B cell (primary cell): ENCODE data around the gene RBBP9. TPM values are rescaled to one million over a fixed set of nuclear protein-coding genes. Genes with fewer than 3 reads are reported as not detected.
A peak's percentile ranks its signal among the peaks of the same experiment; 100 is the strongest.

Experiments
- ATAC-seq: fragments of 200-7000 bp; cut with Tn5 transposase; one replicate; pipeline ENCODE4 v1.10.0; 2021; ENCODE audit warnings: low read depth, mild to moderate bottlenecking, moderate number of reproducible peaks, moderate library complexity
- CTCF ChIA-PET: fragments of 350-600 bp; sonication (Branson Sonifier 250); formaldehyde crosslinking; loops from one replicate; lab custom pipeline; 2021; ENCODE audit warnings: antibody characterized with exemption, inconsistent platforms; lab: Charles Lee
- POLR2A ChIA-PET: fragments of 350-600 bp; sonication (Branson Sonifier 250); formaldehyde crosslinking; loops from one replicate; lab custom pipeline; 2021; ENCODE audit warnings: antibody characterized with exemption; lab: Charles Lee
- DNase-seq: peaks from one replicate; pipeline ENCODE4 v3.0.0; 2013
- H2AFZ ChIP-seq: 2 replicates; pipeline ENCODE4 v1.6.1; 2012; ENCODE audit warnings: mild to moderate bottlenecking, low read depth, low read length; ENCODE audit not compliant: insufficient read depth, poor library complexity, severe bottlenecking
- H3K27ac ChIP-seq, 2 donors: 1 replicate in 1 of 2; 2 replicates in 1 of 2; pipeline ENCODE4 v1.5.1; 2012 to 2013; ENCODE audit warnings: low read length in 2 of 2, mild to moderate bottlenecking in 2 of 2, moderate library complexity in 1 of 2
- H3K27me3 ChIP-seq, 4 experiments: fragments of 200-600 bp in 1 of 4; sonication (generic) in 1 of 4; replicated peaks in 1 of 4; 1 replicate in 2 of 4; 2 replicates in 2 of 4; pipeline versions ENCODE4 v1.6.1 to v1.7.0; 2013 to 2016; ENCODE audit warnings: low read length in 3 of 4, mild to moderate bottlenecking in 2 of 4, mixed read lengths in 1 of 4, moderate library complexity in 1 of 4; ENCODE audit not compliant: insufficient read depth in 4 of 4, control insufficient read depth in 3 of 4; ENCODE audit errors: control extremely low read depth in 1 of 4
- H3K36me3 ChIP-seq, 2 experiments: replicated peaks in 1 of 2; 1 replicate in 1 of 2; 2 replicates in 1 of 2; pipeline versions ENCODE4 v1.6.1 to v1.7.1; 2013; ENCODE audit warnings: low read length in 1 of 2; ENCODE audit not compliant: insufficient read depth in 2 of 2, control insufficient read depth in 1 of 2; ENCODE audit errors: control extremely low read depth in 1 of 2, extremely low read depth in 1 of 2
- H3K4me1 ChIP-seq, 2 donors: fragments of 200-600 bp in 1 of 2; sonication (generic) in 1 of 2; 1 replicate in 1 of 2; 2 replicates in 1 of 2; pipeline versions ENCODE4 v1.5.1 to v1.6.1; 2013 to 2017; ENCODE audit warnings: low read length in 2 of 2; ENCODE audit not compliant: control insufficient read depth in 2 of 2, insufficient read depth in 2 of 2
- H3K4me2 ChIP-seq: replicated peaks from 2 replicates; pipeline ENCODE3; 2012; ENCODE audit warnings: mild to moderate bottlenecking, low read depth, low read length; ENCODE audit not compliant: poor library complexity, severe bottlenecking
- H3K4me3 ChIP-seq, 5 experiments: fragments of 200-600 bp in 1 of 5; sonication (generic) in 1 of 5; 1 replicate in 3 of 5; 2 replicates in 2 of 5; pipeline versions ENCODE4 v1.5.1 to v1.7.0; 2011 to 2016; ENCODE audit warnings: low read length in 4 of 5, mild to moderate bottlenecking in 4 of 5, low read depth in 2 of 5, control low read depth in 1 of 5, moderate library complexity in 1 of 5; ENCODE audit not compliant: insufficient read depth in 1 of 5; ENCODE audit errors: control extremely low read depth in 1 of 5, extremely low read depth in 1 of 5
- H3K79me2 ChIP-seq: fragments of 200-600 bp; sonication (generic); one replicate; pipeline ENCODE4 v1.6.0; 2016; ENCODE audit warnings: low read length; ENCODE audit not compliant: control insufficient read depth, insufficient read depth
- H3K9ac ChIP-seq: fragments of 200-600 bp; sonication (generic); 2 replicates; pipeline ENCODE4 v1.6.1; 2017; ENCODE audit warnings: mild to moderate bottlenecking, low read length, moderate library complexity
- H3K9me3 ChIP-seq, 3 donors: one replicate each; pipeline versions ENCODE4 v1.6.1 to v1.7.1; 2013; ENCODE audit warnings: low read length in 2 of 3; ENCODE audit not compliant: control insufficient read depth in 2 of 3, insufficient read depth in 1 of 3; ENCODE audit errors: control extremely low read depth in 1 of 3
- H4K20me1 ChIP-seq: 2 replicates; pipeline ENCODE4 v1.6.0; 2012; ENCODE audit warnings: mild to moderate bottlenecking, low read length; ENCODE audit not compliant: insufficient read depth, control insufficient read depth, poor library complexity, severe bottlenecking
- H3K27ac Mint-ChIP-seq: one replicate; pipeline ENCODE4 v1.8.0; 2021; ENCODE audit warnings: mixed read lengths
- H3K27me3 Mint-ChIP-seq: one replicate; pipeline ENCODE4 v1.8.0; 2021; ENCODE audit warnings: mixed read lengths
- H3K4me1 Mint-ChIP-seq: one replicate; pipeline ENCODE4 v1.8.0; 2021; ENCODE audit warnings: mixed read lengths
- H3K4me3 Mint-ChIP-seq: one replicate; pipeline ENCODE4 v1.8.0; 2021; ENCODE audit warnings: mixed read lengths
- H3K9me3 Mint-ChIP-seq: one replicate; pipeline ENCODE4 v1.8.0; 2022; ENCODE audit warnings: mixed read lengths; ENCODE audit not compliant: insufficient read depth
- EZH2 ChIP-seq: IDR thresholded peaks from 2 replicates; pipeline ENCODE4 v1.6.1; 2012; ENCODE audit warnings: borderline replicate concordance, low read depth, mild to moderate bottlenecking, moderate library complexity, low read length; ENCODE audit not compliant: insufficient read depth, poor library complexity, severe bottlenecking
- WGBS: methylation state at CpG from one replicate; pipeline ENCODE4 v1.1.5; 2013; ENCODE audit warnings: missing lambda C conversion rate; ENCODE audit not compliant: insufficient coverage; 5-methylcytosine and 5-hydroxymethylcytosine counted together
- intact Hi-C: fragments of 100-400 bp; cut with micrococcal nuclease; formaldehyde crosslinking; loops from one replicate; pipeline ENCODE4 v1.10.0; 2022
- polyA plus RNA-seq: library from polyadenylated mRNA; depleted of rRNA; stranded (reverse); fragments of >200 nt; gene quantifications from 2 replicates; pipeline ENCODE4 v1.2.3, GENCODE V29; 2012
- total RNA-seq, 2 donors: library from RNA; stranded (reverse); fragments of 120-200 nt in 1 of 2; gene quantifications; 1 replicate in 1 of 2; 2 replicates in 1 of 2; pipeline versions ENCODE4 v1.2.3 to v1.2.4, GENCODE V29; 2013 to 2022
- TF ChIP-seq, protein P1 (sequence below): fragments of 200-600 bp; IDR thresholded peaks from one replicate; pipeline ENCODE4 v1.8.0; 2022; ENCODE audit warnings: antibody characterized with exemption, mild to moderate bottlenecking

Gene RBBP9
- total and polyA plus RNA-seq, 2 donors (not counting 1 experiment from before 2014, with no cell fraction given): 3.7 to 10.2 TPM

DNA sequence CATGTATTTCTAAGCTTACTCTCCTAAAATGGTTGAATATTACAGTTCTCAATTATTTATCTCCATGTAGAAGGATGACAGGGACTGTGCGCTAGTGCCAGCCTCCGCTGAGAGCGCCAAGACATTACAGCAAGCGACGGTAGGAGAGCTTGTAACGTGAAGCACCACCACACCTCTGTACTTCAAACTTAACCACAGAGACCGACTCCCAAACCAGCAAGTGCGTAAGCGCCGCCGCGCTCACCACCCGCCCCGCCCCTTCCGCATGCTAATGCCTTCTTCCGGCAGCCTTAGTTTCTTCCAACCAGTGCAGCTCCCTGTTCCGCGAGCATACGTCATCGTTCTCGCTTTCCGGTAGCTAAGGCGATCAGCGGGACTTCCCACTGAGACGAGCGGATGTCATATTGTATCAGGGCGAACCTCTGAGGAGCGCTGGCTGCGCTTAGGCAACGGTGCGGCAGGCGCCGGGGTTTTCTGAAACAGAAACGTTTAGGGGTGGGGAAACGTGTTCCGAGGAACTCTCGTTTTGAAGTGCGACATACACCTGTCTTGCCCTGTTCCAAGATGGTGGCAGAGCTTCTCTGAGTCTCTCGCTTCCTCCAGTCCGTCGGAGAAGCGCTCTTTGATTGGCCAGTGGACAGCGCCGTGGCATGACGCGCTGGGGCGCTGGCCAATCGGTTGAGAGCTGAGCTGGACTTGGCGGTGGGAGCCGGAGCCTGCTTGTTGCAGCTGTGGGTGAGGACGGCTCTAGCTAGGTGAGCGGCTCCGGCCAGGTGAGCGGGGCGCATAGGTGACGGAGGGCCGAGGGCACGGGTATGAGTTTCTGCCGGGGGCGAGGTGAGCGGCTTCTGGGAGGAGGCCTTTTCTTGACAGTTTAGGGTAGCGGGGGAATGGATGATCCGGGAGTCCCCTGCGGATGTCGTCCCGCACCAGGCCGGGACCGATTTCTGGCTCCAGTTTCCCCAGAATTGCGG is 10.5 kb upstream of the RBBP9 start, which contains the start of gene SEC23B:
TSS of gene SEC23B (plus strand) at position 723 of the 974 bp plus-strand sequence. CDS start 2,896 bp downstream, outside the sequence.
- H2AFZ ChIP-seq: peak within 1 kb of the TSS; percentile 70
- H3K4me3 Mint-ChIP-seq: peak within 1 kb of the TSS; percentile 99
- H3K9me3 Mint-ChIP-seq: no peaks in the 10 kb centered on the region
- ATAC-seq (peak; percentile 89), DNase-seq (peak; percentile 100)
- H3K4me1 ChIP-seq: peaks cover 13 to 17% of the 10 kb centered on the region in 2 donors
- no peaks in the 10 kb centered on the region for H4K20me1 ChIP-seq
- intact Hi-C loops: loop anchor here (1.0 to 5.0 kb wide), 10 partner anchors 60 to 1545 kb away; partner anchors contain the start of genes CFAP61, CRNKL1, DSTN and KAT14
- H3K27me3 Mint-ChIP-seq: peaks cover 5% of the 10 kb centered on the region
- no peaks in the 10 kb centered on the region for H3K27me3 ChIP-seq
- H3K9ac ChIP-seq: peak within 1 kb of the TSS; percentile 84
- under 1% methylated on average over 69 of the region's 69 CpGs for WGBS
- H3K79me2 ChIP-seq: peaks cover 34% of the 10 kb centered on the region
- peak within 1 kb of the TSS; percentile 57 to 88 (median 80) for H3K4me3 ChIP-seq
- TF ChIP-seq, protein P1, sequence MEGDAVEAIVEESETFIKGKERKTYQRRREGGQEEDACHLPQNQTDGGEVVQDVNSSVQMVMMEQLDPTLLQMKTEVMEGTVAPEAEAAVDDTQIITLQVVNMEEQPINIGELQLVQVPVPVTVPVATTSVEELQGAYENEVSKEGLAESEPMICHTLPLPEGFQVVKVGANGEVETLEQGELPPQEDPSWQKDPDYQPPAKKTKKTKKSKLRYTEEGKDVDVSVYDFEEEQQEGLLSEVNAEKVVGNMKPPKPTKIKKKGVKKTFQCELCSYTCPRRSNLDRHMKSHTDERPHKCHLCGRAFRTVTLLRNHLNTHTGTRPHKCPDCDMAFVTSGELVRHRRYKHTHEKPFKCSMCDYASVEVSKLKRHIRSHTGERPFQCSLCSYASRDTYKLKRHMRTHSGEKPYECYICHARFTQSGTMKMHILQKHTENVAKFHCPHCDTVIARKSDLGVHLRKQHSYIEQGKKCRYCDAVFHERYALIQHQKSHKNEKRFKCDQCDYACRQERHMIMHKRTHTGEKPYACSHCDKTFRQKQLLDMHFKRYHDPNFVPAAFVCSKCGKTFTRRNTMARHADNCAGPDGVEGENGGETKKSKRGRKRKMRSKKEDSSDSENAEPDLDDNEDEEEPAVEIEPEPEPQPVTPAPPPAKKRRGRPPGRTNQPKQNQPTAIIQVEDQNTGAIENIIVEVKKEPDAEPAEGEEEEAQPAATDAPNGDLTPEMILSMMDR: no peak
- no peak for TF ChIP-seq EZH2
- peaks cover 22% of the 10 kb centered on the region for H3K4me1 Mint-ChIP-seq
- H3K4me2 ChIP-seq: peak within 1 kb of the TSS; percentile 80
- H3K27ac Mint-ChIP-seq: peak within 1 kb of the TSS; percentile 98
- POLR2A ChIA-PET: interaction anchor here (0.6 to 3.2 kb wide), 9 partner anchors 11 to 652 kb away, joined by 3 to 27 read pairs (median 5); partner anchors contain the start of genes DZANK1, POLR3F, RBBP9 and ZNF133
- peak within 1 kb of the TSS; percentile 98 for H3K27ac ChIP-seq
- H3K9me3 ChIP-seq: no peaks in the 10 kb centered on the region
- CTCF ChIA-PET: interaction anchor here (0.5 to 2.7 kb wide), 7 partner anchors 10 to 1993 kb away, joined by 3 to 34 read pairs (median 3); partner anchors contain the start of genes DTD1, DZANK1, POLR3F and RBBP9
- H3K36me3 ChIP-seq: peaks cover 6 to 21% of the 10 kb centered on the region in 2 experiments
